ENCODE results near the gene CPHXL2.

DNA sequence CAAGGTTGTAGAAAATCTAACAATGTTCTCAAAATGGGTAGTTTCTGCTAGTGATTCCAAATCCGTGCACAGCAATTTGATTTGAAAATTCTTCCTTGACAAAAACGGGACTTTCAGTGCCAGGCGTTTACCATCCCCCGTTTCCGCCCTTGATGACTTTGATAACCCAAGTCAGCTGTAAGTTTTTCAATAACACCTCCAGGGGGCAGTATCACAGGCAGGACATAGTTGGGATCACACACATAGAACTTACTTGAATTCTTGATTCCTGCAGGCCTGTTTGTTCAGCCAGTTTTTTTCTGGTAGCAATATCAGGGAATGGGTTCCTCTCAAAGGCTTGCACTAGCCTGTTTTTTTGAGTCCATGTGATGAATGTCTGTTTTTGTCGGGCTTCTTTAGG lies 18.9 kb upstream of the CPHXL2 start:
- TF ChIP-seq CTCF (IDR thresholded peaks at IDR 0.05) (no peak), POLR2A (IDR thresholded peaks at IDR 0.05) (no peak)
